ENCODE measurements around the gene CAPN2.
A peak's percentile ranks its signal among the peaks of the same experiment; 100 is the strongest.
"Not testable (repeated sequence)": the region's sequence is repeated elsewhere in the genome, so short reads cannot be mapped to it uniquely, and the experiment has no call there.

The CAPN2 gene

GRCh38 chr1:223731133-223731770, 18.9 kb downstream of the CAPN2 start:
- peaks cover 3% of the 10 kb centered on the region for H3F3A ChIP-seq (ENCODE audit: insufficient read depth, low read length)
- peaks cover 29% of the 10 kb centered on the region for H3K79me2 ChIP-seq (ENCODE audit: low read length)
- peaks cover 37% of the 10 kb centered on the region for H3K4me1 ChIP-seq (ENCODE audit: low read length)
- no peaks in the 10 kb centered on the region for H3K9me3 ChIP-seq (replicated peaks; ENCODE audit: insufficient read depth, low read length)
- H3K4me2 ChIP-seq (ENCODE audit: low read depth, low read length), result no peak overlapping the region
- no peak for TF ChIP-seq CTCF (IDR thresholded peaks at IDR 0.05; ENCODE audit: low read length)
- no peak for TF ChIP-seq EZH2 (optimal IDR thresholded peaks at IDR 0.05; ENCODE audit: low read depth, low read length)
- TF ChIP-seq EZH2phosphoT487 (IDR thresholded peaks at IDR 0.05; ENCODE audit: low read length), result no peak
- H3K9ac ChIP-seq (ENCODE audit: low read length), result no peak overlapping the region
- no peak overlapping the region for H3K4me3 ChIP-seq (ENCODE audit: low read length)
- H3K27me3 ChIP-seq (replicated peaks; ENCODE audit: insufficient read depth, low read length), result no peaks in the 10 kb centered on the region
- H2AFZ ChIP-seq (ENCODE audit: low read length), result no peak overlapping the region
- H4K20me1 ChIP-seq (ENCODE audit: insufficient read depth, low read length), result no peaks in the 10 kb centered on the region
- H3K27ac ChIP-seq (ENCODE audit: low read length), result no peak overlapping the region
- no peaks in the 10 kb centered on the region for H3K36me3 ChIP-seq (replicated peaks; ENCODE audit: insufficient read depth, low read length)
- no peaks in the 10 kb centered on the region for H3K9me2 ChIP-seq (replicated peaks; ENCODE audit: insufficient read depth, low read length)
- DNase-seq, result no peak

GRCh38 chr1:223732993-223733798, 20.9 kb downstream of the CAPN2 start:
- no peak for DNase-seq
- no peaks in the 10 kb centered on the region for H3K9me2 ChIP-seq (replicated peaks; ENCODE audit: insufficient read depth, low read length)
- no peak overlapping the region for H2AFZ ChIP-seq (ENCODE audit: low read length)
- no peaks in the 10 kb centered on the region for H3K27me3 ChIP-seq (replicated peaks; ENCODE audit: insufficient read depth, low read length)
- H4K20me1 ChIP-seq (ENCODE audit: insufficient read depth, low read length), result no peaks in the 10 kb centered on the region
- H3K4me3 ChIP-seq (ENCODE audit: low read length), result no peak overlapping the region
- H3K36me3 ChIP-seq (replicated peaks; ENCODE audit: insufficient read depth, low read length), result no peaks in the 10 kb centered on the region
- no peaks in the 10 kb centered on the region for H3K9me3 ChIP-seq (replicated peaks; ENCODE audit: insufficient read depth, low read length)
- H3K27ac ChIP-seq (ENCODE audit: low read length), result no peak overlapping the region
- no peak overlapping the region for H3K9ac ChIP-seq (ENCODE audit: low read length)
- H3F3A ChIP-seq (ENCODE audit: insufficient read depth, low read length), result no peaks in the 10 kb centered on the region
- peaks cover 15% of the 10 kb centered on the region for H3K79me2 ChIP-seq (ENCODE audit: low read length)
- H3K4me1 ChIP-seq (ENCODE audit: low read length), result peaks cover 17% of the 10 kb centered on the region
- no peak for TF ChIP-seq EZH2phosphoT487 (IDR thresholded peaks at IDR 0.05; ENCODE audit: low read length)
- TF ChIP-seq CTCF (IDR thresholded peaks at IDR 0.05; ENCODE audit: low read length), result no peak
- no peak for TF ChIP-seq EZH2 (optimal IDR thresholded peaks at IDR 0.05; ENCODE audit: low read depth, low read length)
- no peak overlapping the region for H3K4me2 ChIP-seq (ENCODE audit: low read depth, low read length)

- H3K9me3 ChIP-seq (replicated peaks; ENCODE audit: insufficient read depth, low read length), result no peaks in the 10 kb centered on the region
- no peak for DNase-seq
- 0 out of 2 replicates have a peak overlapping the region, but pooled peaks have one; percentile 1 for H3K4me2 ChIP-seq (ENCODE audit: low read depth, low read length)
- no peaks in the 10 kb centered on the region for H3K9me2 ChIP-seq (replicated peaks; ENCODE audit: insufficient read depth, low read length)
- no peak overlapping the region for H3K27ac ChIP-seq (ENCODE audit: low read length)
- peaks cover 5% of the 10 kb centered on the region; the same call in 1 of the 2 replicates for H3K79me2 ChIP-seq (ENCODE audit: low read length)
- no peak overlapping the region for H3K9ac ChIP-seq (ENCODE audit: low read length)
- H3F3A ChIP-seq (ENCODE audit: insufficient read depth, low read length), result no peaks in the 10 kb centered on the region
- no peaks in the 10 kb centered on the region for H3K36me3 ChIP-seq (replicated peaks; ENCODE audit: insufficient read depth, low read length)
- H2AFZ ChIP-seq (ENCODE audit: low read length), result no peak overlapping the region
- no peak overlapping the region for H3K4me3 ChIP-seq (ENCODE audit: low read length)
- H4K20me1 ChIP-seq (ENCODE audit: insufficient read depth, low read length), result no peaks in the 10 kb centered on the region
- no peak for TF ChIP-seq EZH2phosphoT487 (IDR thresholded peaks at IDR 0.05; ENCODE audit: low read length)
- TF ChIP-seq EZH2 (optimal IDR thresholded peaks at IDR 0.05; ENCODE audit: low read depth, low read length), result no peak
- no peak for TF ChIP-seq CTCF (IDR thresholded peaks at IDR 0.05; ENCODE audit: low read length)
- H3K4me1 ChIP-seq (ENCODE audit: low read length), result peaks cover 14% of the 10 kb centered on the region
- no peaks in the 10 kb centered on the region for H3K27me3 ChIP-seq (replicated peaks; ENCODE audit: insufficient read depth, low read length)
Measured at GRCh38 chr1:223733898-223734852, 21.8 kb downstream of the CAPN2 start.

GRCh38 chr1:223736638-223737037, 24.3 kb downstream of the CAPN2 start:
- peaks cover 14% of the 10 kb centered on the region for H3K4me1 ChIP-seq (ENCODE audit: low read length)
- not testable (repeated sequence) for H3F3A ChIP-seq (ENCODE audit: insufficient read depth, low read length); H3K9me2 ChIP-seq (replicated peaks; ENCODE audit: insufficient read depth, low read length); H2AFZ ChIP-seq (ENCODE audit: low read length); H3K4me2 ChIP-seq (ENCODE audit: low read depth, low read length); H4K20me1 ChIP-seq (ENCODE audit: insufficient read depth, low read length); H3K27me3 ChIP-seq (replicated peaks; ENCODE audit: insufficient read depth, low read length); H3K9ac ChIP-seq (ENCODE audit: low read length); H3K36me3 ChIP-seq (replicated peaks; ENCODE audit: insufficient read depth, low read length); H3K4me3 ChIP-seq (ENCODE audit: low read length); H3K79me2 ChIP-seq (ENCODE audit: low read length); H3K27ac ChIP-seq (ENCODE audit: low read length); DNase-seq; H3K9me3 ChIP-seq (replicated peaks; ENCODE audit: insufficient read depth, low read length)
